GM19035 (cell line): Measurements from ENCODE around the gene ARFGEF3.
A peak's percentile ranks its signal among the peaks of the same experiment; 100 is the strongest.
"Not testable (repeated sequence)": the region's sequence is repeated elsewhere in the genome, so short reads cannot be mapped to it uniquely, and the experiment has no call there.

Source experiments
- ATAC-seq: cut with Tn5 transposase; IDR thresholded peaks from one replicate; pipeline ENCODE4 v1.9.1; 2021; ENCODE audit not compliant: unreplicated experiment

ARFGEF3 gene

DNA sequence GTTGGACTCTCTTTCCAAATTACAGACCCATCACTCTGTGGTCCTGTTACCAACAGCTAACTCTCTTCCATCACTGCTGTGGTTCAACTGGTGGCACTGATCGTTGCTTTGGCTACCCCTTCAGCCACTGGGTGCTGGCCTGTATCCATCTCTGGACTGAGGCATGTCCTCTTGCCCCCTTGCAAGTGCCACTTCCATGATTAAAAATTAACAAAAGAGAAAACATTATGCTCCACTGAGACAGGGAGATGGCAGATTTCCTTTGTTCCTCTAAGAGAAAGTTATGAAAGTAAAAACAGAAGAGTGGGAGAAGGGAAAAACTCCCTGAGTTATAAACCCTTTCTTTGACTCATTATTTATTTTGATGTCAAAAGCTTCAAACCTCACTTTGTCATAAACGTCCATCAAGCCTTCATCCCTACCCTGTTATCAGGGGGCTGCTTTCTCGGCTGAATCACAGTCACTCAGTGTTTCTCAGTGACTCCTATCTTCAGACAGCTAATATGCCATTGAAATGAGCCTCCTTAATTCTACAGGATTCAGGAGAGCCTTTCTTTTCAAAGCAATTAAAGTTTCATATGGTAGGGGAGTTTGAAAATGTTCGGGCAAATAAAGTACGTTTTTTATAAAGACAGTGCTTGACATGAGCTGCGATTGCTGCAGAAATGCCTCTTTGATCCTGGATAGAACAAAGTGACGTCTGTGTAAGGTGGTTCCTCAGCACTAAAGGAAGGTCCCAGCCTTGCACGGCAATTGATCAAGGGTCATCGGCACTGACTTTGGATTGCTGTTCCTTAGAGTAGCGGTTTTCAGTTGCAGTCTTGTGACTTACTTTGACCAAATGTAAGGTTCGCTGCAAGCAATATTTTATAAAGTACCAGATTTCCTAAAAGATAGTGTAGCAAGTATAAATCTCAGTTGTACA lies 106.5 kb downstream of the ARFGEF3 start:
- ATAC-seq: no peak

DNA sequence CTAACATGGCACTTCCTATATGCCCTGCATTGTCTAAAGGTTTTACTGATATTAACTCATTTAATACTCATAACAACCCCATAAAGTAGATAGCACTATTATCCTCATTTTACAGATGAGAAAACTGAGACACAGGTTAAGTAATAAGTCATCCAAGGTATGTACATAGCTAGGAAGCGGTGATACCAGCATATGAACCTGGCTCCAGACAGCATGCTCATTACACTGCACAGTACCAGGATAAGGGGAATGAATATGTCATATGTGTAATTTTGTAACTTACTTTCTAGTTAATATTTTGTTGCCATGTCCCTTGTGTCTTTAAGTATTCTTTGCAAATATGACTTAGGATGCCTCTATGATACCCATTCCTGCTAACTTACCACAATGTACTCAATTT lies 109.7 kb downstream of the ARFGEF3 start:
- ATAC-seq: no peak

DNA sequence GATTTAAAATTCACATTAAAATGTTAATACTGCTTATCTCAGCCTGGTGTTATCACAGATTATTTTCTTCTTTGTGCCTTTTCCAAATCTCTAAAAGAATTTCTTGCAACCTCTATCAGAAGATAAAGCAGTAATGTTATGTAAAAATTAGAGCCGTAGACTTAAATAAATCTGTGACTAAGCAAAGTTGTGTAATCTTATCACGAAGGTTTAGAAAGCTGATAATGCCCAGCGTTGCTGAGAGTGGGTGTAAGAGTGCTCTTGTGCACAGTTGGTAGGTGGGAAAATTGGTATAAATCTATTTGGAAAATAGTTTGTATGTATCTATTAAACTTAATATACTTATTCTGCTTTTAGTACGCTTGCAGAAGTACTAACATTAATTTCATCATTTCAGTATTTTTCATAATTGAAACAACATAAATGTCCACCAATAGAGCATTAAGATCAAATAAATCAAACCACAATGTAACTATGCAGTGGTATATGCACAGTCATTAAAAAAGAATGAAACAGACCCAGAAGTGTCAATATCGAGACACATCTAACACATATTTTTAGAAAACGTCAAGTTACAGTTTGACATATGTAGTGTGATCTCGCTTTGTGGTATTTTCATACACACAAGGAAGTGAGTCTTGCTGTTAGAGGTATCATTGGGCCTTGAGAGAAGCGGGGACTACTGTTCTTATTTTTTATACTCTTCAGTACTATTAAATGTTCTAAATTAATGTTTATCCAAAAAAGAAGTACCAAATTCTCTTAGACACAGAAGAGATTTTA lies 111.0 kb downstream of the ARFGEF3 start:
- no peak for ATAC-seq

DNA sequence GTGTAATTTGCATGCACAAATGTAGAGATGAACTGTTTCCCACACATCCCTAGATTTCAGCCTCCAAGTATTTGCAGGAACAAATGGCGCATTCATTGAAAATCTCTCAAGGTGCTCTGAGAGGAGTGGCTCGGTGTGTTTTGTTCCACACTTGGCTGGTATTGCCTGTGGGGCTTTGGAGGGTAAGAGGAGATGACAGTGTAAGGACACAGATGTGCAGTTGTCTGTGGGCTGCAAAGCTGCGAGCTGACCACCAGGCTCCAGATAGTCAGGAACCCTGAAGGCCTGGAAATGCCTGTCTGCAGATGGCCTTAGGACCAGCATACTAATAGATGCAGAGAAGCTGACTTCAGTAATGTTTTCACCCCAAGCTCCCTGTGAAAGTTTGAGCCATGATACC lies 114.2 kb downstream of the ARFGEF3 start:
- ATAC-seq: no peak

DNA sequence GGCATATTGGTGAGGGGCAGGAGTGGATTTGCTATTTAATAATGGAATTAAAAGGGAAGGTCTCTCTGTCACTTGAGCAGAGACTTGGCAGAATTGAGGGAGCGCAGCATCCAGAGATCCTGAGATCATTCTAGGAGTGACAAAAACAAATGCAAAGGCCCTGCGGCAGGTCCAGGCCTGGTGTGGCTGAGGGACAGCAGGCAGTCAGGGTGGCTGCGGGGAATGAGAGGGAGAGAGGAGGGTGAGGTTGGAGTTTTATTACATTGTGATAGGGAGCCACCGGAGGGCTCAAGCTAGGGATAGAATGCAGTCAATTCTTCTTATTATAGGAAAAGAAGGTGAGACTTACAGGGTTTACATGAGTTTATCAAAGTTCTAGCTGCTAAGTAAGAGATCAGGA lies 116.1 kb downstream of the ARFGEF3 start:
- no peak for ATAC-seq

DNA sequence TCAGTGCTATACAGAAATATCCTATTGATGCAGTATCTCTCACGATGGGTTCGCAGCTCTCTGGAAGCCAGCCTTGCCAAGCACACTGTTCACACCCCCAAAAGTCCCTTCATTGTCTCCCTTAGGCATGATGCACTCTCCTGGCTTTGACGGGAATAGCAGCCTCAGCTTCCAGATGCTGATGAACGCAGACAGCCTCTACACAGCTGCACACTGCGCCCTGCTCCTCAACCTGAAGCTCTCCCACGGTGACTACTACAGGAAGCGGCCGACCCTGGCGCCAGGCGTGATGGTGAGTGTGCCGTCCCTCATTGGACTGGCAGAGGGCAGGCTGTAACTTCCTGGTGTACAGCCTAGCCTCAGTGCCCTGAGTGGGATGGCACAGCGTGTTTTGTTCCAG lies 116.6 kb downstream of the ARFGEF3 start:
- ATAC-seq: no peak

DNA sequence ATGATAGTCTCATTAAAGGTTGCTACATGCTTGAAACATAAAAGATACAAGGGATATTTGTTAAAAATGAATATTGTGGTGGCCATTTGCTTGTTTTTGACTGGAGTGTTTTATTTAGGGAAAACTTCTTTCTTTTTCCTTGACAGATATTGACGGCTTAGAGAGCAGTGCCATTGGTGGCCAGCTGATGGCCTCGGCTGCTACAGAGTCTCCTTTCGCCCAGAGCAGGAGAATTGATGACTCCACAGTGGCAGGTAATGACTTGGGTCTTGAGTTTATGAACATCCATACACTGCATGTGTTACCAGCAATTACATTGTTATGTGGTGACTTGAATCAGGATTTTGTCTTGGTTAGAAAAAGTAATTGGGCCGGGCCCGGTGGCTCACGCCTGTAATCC lies 124.1 kb downstream of the ARFGEF3 start:
- ATAC-seq: no peak

DNA sequence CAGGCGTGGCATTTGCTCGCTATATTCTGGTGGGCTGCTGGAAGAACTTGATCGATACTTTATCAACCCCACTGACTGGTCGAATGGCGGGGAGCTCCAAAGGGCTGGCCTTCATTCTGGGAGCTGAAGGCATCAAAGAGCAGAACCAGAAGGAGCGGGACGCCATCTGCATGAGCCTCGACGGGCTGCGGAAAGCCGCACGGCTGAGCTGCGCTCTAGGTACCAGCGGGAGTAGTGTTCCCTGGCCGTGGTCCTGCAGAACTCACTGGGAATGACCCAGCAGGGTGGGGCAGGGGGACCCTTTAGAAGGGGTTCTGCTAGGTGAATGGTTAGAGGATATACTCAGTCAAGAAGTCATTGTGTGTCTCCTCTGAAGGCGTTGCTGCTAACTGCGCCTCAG lies 125.0 kb downstream of the ARFGEF3 start:
- ATAC-seq: no peak

DNA sequence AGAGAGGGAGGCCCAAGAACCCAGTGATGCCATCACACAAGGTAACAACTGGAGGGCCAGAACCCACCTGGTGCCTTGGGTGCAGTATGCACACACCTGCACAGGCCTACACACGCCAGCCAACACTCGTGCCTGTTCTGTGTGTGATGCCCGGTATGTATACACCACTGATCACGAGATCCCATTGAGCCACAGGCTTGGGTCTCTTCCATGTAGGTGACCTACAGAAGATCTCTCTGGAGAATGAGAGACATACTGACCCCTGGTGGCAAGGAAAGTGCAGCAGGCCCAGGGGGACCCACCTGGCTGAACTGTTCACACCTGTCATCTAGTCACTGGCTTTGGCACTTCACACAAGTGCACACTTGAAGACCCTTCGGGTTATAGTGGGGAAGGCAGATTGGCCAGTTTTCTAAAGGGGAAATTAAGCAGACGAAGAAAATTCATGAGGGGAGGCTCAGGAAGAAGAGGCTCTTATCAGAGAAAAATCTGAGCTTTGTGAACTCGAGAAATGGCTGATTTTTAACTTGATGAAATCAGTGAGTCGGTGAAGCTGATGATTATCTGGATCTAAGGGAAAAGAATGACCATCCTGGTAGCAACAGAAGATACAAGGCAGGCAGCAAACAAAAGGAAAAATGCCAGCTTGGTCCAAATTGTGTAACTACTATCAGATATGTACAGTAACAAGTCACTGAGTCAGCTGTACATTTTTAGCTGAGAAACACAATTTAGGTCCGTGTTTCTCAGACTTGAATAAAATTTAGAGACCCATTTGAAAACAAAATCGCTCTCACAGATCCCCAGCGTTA lies 125.6 kb downstream of the ARFGEF3 start:
- peak; percentile 79 for ATAC-seq

DNA sequence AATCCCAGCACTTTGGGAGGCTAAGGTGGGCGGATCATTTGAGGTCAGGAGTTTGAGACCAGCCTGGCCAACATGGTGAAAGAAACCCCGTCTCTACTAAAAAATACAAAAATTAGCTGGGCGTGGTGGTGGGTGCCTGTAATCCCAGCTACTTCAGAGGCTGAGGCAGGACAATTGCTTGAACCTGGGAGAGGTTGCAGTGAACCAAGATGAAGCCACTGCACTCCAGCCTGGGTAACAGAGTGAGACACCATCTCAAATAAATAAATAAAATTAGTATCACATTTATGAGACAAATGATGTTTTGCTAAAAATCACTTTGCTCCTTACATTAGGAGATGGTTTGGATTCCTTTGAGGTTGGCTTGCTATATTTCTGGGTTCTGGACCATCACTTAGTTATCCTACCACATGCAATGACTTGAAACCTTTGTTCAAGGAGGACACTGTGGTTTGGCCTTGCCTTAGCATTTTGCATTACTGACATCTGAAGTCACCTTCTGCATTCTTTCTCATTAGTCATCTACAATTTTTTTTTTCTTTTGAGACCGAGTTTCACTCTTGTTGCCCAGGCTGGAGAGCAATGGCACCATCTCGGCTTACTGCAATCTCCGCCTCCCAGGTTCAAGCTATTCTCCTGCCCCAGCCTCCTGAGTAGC lies 126.8 kb downstream of the ARFGEF3 start:
- not testable (repeated sequence) for ATAC-seq

DNA sequence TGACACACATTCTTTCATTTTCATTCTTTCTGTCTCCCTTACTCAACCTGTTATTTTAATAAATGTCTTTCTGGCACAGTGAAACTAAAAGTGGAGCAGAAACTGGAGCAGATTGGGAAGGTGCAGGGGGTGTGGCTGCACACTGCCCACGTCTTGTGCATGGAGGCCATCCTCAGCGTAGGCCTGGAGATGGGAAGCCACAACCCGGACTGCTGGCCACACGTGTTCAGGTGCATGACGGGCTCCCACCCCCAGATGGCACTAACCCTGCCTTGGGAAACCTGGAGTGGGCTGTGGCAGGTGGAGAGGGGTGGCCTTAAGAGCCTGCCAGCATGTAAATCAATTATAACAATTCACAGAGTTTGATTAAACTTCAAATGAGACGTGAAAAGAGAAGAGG lies 128.0 kb downstream of the ARFGEF3 start:
- no peak for ATAC-seq

DNA sequence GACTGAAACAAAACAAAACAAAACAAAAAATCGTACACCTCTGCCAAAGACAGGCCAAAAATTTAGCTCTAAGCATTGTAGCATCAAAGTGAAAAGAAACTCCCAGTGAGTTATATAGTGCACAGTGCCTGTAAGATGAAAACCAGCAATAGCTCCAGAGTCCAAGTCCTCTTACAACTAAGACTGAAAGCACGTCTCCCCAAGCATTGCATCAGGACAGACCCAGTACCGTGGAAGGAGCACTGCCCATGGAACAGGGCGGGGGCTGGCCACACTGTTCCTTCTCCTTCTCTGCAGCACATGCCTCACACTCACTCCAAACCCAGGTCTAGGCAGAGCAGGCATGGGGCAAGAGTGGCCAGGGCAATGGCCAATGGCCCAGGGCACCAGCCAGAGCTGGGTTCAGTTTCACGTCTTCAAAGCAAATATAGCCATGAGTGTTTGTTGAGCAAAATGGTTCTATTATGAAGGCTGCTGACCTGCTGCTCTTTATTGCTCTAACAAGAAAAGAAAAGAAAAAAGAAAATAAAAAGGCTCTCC lies 128.8 kb downstream of the ARFGEF3 start:
- no peak for ATAC-seq

DNA sequence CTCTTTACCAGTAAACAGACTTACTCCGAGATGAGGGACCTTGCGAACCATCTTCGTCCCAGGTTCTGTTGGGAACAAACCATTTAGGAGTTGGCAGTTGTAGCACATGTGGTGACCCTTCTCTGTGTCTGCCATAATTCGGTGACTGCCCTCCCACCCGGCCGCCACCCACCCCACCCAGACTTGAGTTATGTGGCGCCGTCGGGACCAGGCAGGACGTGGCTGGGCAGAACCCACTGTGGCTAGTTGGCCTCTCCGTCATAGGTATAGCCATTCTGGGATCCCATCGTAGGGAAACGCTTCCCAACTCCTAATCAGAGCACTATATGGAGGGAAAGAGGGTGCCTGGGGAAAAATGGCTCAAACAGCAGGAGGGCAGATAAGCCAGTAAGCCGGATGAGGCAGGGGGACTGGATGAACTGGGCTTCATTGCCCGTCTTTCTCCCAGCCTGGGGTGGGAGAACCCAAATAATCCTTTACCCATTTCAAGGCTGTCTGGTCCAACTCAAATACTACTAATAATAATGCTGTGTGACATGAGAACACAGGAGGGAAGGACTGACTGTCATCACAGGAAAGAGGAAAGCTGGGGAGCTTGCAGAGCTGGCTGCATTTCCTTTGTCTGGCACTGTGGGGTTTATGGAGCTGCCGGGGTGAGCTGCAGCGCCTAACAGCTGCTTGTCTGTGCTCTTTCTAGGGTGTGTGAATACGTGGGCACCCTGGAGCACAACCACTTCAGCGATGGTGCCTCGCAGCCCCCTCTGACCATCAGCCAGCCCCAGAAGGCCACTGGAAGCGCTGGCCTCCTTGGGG lies 129.5 kb downstream of the ARFGEF3 start:
- ATAC-seq: no peak

DNA sequence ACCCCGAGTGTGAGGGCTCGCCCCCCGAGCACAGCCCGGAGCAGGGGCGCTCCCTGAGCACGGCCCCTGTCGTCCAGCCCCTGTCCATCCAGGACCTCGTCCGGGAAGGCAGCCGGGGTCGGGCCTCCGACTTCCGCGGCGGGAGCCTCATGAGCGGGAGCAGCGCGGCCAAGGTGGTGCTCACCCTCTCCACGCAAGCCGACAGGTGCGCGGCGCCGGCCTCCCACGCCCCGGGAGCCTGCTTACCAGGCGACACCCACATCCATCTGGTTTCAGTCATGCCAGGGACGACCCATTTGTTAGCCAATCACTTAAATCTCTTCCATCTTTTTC lies 130.1 kb downstream of the ARFGEF3 start:
- no peak for ATAC-seq

DNA sequence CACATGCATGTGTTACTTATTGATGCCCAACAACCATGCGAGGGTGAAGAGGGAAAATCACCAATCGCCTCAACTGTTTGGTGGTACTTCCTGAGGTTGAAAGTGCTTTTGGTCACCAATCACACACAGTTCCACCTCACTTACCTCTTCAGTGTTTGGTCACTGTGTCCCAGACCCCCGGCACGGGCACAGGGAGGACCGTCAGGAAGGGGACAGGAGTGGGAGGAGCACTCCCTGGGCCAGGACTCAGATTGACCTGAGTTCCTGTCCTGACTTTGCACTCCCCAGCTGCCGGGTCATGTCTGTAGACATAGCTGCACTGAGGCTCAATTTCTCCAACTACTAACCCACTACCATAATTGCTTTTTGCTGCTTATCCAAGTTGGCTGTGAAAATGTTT lies 130.7 kb downstream of the ARFGEF3 start:
- no peak for ATAC-seq

DNA sequence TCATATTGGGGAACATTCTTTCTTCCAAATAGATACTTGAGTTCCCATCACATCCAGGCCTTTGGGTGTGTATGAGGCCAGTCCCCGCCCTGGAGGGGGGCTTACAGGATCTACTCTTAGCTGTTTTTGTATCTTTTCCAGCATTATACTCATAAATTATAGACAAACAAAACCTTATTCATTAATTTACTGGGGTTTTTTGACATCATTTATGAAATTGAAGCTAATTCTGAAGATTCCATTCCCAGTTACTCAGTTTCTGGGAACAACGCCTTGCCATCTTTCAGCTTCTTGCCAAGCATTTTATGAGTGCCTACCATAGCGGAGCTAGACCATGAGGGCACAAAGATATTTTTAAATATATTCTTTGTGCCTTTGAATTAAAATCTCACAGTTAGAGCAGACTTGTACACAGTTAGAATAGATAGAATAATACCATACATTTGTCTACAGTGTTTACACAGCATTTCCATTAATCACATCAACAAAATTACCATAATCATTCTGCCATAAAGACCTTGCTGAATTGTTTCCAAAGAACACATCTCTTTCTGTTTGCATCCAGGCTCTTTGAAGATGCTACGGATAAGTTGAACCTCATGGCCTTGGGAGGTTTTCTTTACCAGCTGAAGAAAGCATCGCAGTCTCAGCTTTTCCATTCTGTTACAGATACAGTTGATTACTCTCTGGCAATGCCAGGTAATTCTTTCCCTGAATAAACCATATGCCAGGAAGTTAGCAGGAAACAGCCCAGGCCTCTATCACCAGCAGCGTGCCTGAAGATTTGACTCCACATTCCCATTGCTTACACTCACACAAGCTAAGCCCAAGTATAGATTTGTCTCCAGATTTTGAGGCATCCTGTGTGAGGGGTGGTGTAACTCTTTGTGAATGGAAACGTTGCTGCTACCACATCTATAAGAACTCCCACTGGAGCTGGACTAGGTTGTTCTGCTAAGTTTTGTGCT lies 132.0 kb downstream of the ARFGEF3 start:
- no peak for ATAC-seq

DNA sequence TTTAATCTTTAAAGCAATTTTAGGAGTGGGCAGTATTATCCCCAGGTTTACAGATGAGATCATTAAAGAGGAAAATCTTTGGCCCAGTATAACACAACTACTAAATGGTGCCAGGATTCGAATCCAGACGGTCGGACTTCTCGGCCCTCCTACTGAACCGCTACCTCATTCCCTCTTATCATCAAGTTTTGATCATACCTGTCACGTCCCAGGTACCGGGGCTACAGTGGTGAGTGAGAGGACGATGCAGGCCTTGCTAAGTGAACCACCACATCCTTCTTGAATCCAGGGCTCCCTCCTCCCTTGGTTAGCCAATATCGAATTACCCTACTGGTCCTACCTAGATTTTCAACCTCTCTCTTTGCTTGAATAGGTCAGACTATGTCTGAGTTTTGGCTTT lies 134.6 kb downstream of the ARFGEF3 start:
- no peak for ATAC-seq

DNA sequence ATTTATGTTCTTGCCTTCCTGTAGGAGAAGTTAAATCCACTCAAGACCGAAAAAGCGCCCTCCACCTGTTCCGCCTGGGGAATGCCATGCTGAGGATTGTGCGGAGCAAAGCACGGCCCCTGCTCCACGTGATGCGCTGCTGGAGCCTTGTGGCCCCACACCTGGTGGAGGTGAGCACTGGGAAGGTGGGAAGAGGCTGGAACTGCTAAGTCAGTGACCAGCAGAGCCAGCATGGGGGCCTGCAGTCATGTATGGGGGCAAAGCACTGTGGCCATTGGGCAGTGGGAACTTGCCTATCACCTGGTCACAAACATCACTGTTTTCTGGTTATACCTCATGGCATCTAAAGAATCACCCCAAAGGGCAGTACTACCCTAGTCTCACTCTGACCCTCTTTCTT lies 135.0 kb downstream of the ARFGEF3 start:
- ATAC-seq: no peak
